BLaER1 treated with 17β-estradiol and CSF1 and Interleukin-3, amounts not matched to agents 10 nM and 100 nM (cell line): ENCODE measurements around the gene GPR31.

Experiments used
- H3K27ac ChIP-seq, 11 experiments: shearing (Covaris generic); formaldehyde crosslinking; 2 replicates each; pipeline ENCODE4 v1.8.1; 2022
- H3K27me3 ChIP-seq, 11 experiments: shearing (Covaris generic); formaldehyde crosslinking; 2 replicates each; pipeline ENCODE4 v1.8.1; 2022
- H3K36me3 ChIP-seq, 11 experiments: shearing (Covaris generic); formaldehyde crosslinking; 2 replicates each; pipeline ENCODE4 v1.8.1; 2022
- H3K4me1 ChIP-seq, 10 experiments: shearing (Covaris generic); formaldehyde crosslinking; 2 replicates each; pipeline ENCODE4 v1.8.1; 2022
- H3K4me2 ChIP-seq, 11 experiments: shearing (Covaris generic); formaldehyde crosslinking; 2 replicates each; pipeline ENCODE4 v1.8.1; 2022
- H3K4me3 ChIP-seq, 10 experiments: shearing (Covaris generic); formaldehyde crosslinking; 2 replicates each; pipeline ENCODE4 v1.8.1; 2022
- H3K9ac ChIP-seq, 11 experiments: shearing (Covaris generic); formaldehyde crosslinking; 2 replicates each; pipeline ENCODE4 v1.8.1; 2022
- H3K9me3 ChIP-seq, 11 experiments: shearing (Covaris generic); formaldehyde crosslinking; replicated peaks in 1 of 11; 2 replicates each; pipeline ENCODE4 v1.8.1; 2022
- H4K20me1 ChIP-seq, 11 experiments: shearing (Covaris generic); formaldehyde crosslinking; 2 replicates each; pipeline ENCODE4 v1.8.1; 2022
- Cebpa-rat ChIP-seq, 11 experiments: shearing (Covaris generic); IDR thresholded peaks; 2 replicates each; pipeline ENCODE4 v1.8.1; 2022

GPR31 gene

DNA sequence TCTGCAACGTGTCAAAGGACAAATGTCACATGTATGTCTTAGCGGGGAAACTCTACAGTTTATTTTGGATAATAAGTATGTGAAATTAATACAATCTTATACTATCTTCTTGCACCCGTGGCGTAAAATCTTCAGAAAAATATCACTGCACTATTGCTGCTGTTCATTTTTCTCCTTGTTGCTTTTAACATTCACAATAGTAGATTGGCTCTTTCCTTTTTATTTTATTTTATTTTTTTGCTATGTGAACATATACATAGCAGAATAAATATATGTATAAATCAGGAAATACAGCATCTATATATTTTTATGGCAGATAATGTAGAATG lies 15.4 kb downstream of the GPR31 start:
- TF ChIP-seq Cebpa-rat (IDR thresholded peaks at IDR 0.05): no peak
- Histone ChIP-seq H3K4me3 (no peak overlapping the region), H3K4me1 (peaks cover 7 to 45% (median 33%) of the 10 kb centered on the region in 10 experiments; a peak in 18 of 20 replicates), H3K9me3 (peaks cover 0 to 11% (median 9%) of the 10 kb centered on the region in 11 experiments; a peak in 16 of 22 replicates), H3K27me3 (peaks cover 16 to 30% (median 25%) of the 10 kb centered on the region in 11 experiments), H4K20me1 (no peaks in the 10 kb centered on the region; a peak in 1 of 22 replicates), H3K9ac (no peak overlapping the region), H3K36me3 (no peaks in the 10 kb centered on the region), H3K4me2 (no peak overlapping the region), H3K27ac (no peak overlapping the region)

DNA sequence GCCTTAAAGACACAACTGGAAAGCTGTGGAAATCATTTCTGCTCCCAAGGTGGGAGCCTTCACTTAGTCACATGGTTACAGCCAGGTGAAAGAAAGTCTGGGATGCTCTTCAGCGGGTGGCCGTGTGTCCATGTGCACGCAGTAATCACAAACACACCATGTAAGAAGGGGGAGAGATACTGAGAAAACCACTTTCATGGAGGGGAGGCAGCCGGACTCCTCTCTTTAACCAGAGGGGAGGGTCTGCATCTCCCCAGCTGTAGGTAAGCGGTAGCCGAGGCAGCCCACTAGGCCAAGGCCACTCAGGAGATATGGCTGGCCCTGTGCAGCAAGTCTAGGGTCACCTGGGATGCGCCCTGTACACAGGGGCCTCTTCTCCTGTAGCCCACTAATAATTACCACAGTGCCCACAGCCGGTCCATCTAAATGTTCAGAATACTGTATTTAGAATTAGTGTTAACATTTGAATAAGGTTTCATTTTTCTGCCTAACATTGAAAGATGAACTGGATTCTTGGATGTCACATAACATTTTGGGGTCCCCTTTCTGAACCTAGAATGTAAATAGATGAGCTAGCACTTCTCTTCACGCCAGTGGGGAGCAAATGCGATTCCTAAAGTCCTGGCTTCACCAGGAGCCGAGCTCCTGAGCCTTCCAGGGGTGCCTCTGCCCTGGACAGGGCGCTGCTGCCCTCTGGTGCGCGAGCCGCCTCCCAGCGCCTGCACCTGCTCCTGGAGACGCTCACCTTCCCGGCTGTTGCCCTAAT lies 15.9 kb downstream of the GPR31 start:
- Histone ChIP-seq H3K9ac (no peak overlapping the region), H4K20me1 (no peaks in the 10 kb centered on the region; a peak in 1 of 22 replicates), H3K27ac (no peak overlapping the region), H3K4me3 (no peak overlapping the region), H3K9me3 (peaks cover 0 to 11% (median 9%) of the 10 kb centered on the region in 11 experiments; a peak in 16 of 22 replicates), H3K36me3 (no peaks in the 10 kb centered on the region), H3K27me3 (peaks cover 12 to 24% (median 20%) of the 10 kb centered on the region in 11 experiments), H3K4me1 (peaks cover 4 to 39% (median 27%) of the 10 kb centered on the region in 10 experiments; a peak in 18 of 20 replicates), H3K4me2 (no peak overlapping the region)
- TF ChIP-seq Cebpa-rat (IDR thresholded peaks at IDR 0.05): no peak

DNA sequence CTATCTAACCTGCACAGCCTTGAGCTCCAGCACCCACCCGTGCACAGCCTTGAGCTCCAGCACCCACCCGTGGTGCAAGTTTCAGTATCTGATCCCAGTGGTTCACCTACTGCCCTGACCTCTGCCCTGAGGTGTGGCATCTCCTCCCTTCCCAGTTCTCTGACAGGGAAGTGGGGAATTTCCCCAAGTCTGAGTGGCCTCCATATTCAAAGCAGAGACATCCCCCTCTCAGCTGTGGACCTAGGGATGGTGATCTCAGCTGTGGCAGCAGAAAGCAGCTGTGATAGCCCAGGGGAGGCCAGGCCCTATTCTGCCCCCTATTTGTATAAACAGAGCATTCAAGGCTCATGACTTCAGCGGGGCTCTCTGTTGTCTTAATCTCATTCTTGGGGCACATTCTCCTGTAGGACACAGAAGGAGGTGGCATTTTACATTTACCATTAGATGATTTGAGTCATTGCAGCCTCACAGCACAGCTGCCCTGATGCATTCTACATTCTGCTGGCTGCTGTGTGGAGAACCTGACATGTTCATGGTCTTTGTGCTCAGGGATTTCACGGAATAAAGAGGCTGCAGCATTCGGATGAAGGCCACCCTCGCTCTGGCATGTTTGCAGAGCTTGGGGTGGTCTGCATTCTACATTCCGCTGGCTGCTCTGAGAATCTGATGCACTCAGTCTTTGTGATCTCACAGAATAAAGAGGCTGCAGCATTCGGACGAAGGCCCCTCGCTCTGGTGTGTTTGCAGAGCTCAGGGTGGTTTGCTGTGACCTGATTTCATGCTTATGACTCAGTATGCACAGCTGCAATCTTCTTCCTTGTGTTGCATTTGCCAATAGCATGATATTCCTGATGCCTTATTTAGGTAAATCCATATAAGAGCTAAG lies 16.9 kb downstream of the GPR31 start:
- Histone ChIP-seq H3K4me3 (no peak overlapping the region), H3K36me3 (no peaks in the 10 kb centered on the region), H3K4me2 (no peak overlapping the region; a peak in 1 of 22 replicates), H3K9me3 (peaks cover 0 to 11% (median 9%) of the 10 kb centered on the region in 11 experiments; a peak in 16 of 22 replicates), H3K4me1 (peaks cover 0 to 29% (median 17%) of the 10 kb centered on the region in 10 experiments; a peak in 14 of 20 replicates), H3K27ac (no peak overlapping the region), H3K27me3 (peaks cover 2 to 14% (median 9%) of the 10 kb centered on the region in 11 experiments; a peak in 20 of 22 replicates), H4K20me1 (no peaks in the 10 kb centered on the region; a peak in 1 of 22 replicates), H3K9ac (no peak overlapping the region)
- TF ChIP-seq Cebpa-rat (IDR thresholded peaks at IDR 0.05): no peak

DNA sequence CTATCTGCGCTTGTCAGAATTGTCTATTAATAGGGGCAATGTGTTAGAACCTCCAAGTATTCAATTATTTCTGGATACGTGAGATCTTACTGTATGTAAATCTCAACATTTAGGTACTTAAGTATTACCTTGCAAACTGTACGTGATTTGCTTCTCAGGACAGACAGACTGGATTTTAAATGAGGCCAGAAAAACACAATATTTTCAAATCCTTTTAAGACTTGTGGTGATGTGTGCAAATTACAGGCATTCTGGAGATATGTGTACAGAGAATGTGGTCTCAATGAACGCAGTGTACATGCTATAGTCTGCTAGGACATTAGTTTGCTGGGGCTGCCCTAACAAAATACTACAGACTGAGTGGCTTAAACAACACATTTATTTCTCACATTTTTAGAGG lies 18.0 kb downstream of the GPR31 start:
- no peak overlapping the region for H3K9ac ChIP-seq
- H3K27ac ChIP-seq: no peak overlapping the region
- H3K4me3 ChIP-seq: no peak overlapping the region
- H3K27me3 ChIP-seq: peaks cover 0 to 3% (median 0%) of the 10 kb centered on the region in 11 experiments; a peak in 5 of 22 replicates
- H3K9me3 ChIP-seq: peaks cover 0 to 7% (median 5%) of the 10 kb centered on the region in 11 experiments; a peak in 16 of 22 replicates
- no peaks in the 10 kb centered on the region; a peak in 1 of 22 replicates for H4K20me1 ChIP-seq
- H3K4me2 ChIP-seq: no peak overlapping the region
- TF ChIP-seq Cebpa-rat (IDR thresholded peaks at IDR 0.05): no peak
- peaks cover 0 to 18% (median 7%) of the 10 kb centered on the region in 10 experiments; a peak in 12 of 20 replicates for H3K4me1 ChIP-seq
- no peaks in the 10 kb centered on the region for H3K36me3 ChIP-seq

DNA sequence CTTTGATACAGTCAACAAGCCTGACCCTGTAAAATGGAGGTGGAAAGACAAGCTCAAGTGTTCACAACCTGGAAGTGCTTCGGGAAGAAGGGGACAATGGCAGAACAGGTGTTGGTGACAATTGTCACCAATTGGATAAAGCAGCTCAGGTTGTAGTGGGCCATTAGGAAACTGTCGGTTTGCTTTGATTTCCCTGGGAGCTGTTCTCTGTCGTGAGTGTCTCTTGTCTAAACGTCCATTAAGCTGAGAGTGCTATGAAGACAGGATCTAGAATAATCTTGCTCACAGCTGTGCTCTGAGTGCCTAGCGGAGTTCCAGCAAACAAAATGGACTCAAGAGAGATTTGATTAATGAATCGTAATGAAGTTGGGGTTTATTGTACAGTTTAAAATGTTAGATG lies 19.9 kb downstream of the GPR31 start:
- peaks cover 0 to 15% (median 0%) of the 10 kb centered on the region in 10 experiments; a peak in 2 of 20 replicates for H3K4me1 ChIP-seq
- H3K4me2 ChIP-seq: no peak overlapping the region
- no peak for TF ChIP-seq Cebpa-rat (IDR thresholded peaks at IDR 0.05)
- H3K27me3 ChIP-seq: no peaks in the 10 kb centered on the region
- no peak overlapping the region for H3K4me3 ChIP-seq
- no peaks in the 10 kb centered on the region for H3K36me3 ChIP-seq
- H3K9ac ChIP-seq: no peak overlapping the region
- no peaks in the 10 kb centered on the region for H4K20me1 ChIP-seq
- H3K9me3 ChIP-seq: no peaks in the 10 kb centered on the region
- H3K27ac ChIP-seq: no peak overlapping the region

DNA sequence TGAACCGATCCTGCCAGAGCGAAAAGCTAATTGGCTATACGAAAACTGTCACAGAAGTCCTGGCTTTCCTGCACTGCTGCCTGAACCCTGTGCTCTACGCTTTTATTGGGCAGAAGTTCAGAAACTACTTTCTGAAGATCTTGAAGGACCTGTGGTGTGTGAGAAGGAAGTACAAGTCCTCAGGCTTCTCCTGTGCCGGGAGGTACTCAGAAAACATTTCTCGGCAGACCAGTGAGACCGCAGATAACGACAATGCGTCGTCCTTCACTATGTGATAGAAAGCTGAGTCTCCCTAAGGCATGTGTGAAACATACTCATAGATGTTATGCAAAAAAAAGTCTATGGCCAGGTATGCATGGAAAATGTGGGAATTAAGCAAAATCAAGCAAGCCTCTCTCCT lies 20.7 kb downstream of the GPR31 start:
- Histone ChIP-seq H3K4me3 (no peak overlapping the region), H3K4me1 (peaks cover 0 to 13% (median 0%) of the 10 kb centered on the region in 10 experiments; a peak in 2 of 20 replicates), H3K9ac (no peak overlapping the region), H3K36me3 (no peaks in the 10 kb centered on the region), H3K27ac (no peak overlapping the region), H3K9me3 (no peaks in the 10 kb centered on the region), H4K20me1 (no peaks in the 10 kb centered on the region), H3K4me2 (no peak overlapping the region), H3K27me3 (no peaks in the 10 kb centered on the region)
- no peak for TF ChIP-seq Cebpa-rat (IDR thresholded peaks at IDR 0.05)

DNA sequence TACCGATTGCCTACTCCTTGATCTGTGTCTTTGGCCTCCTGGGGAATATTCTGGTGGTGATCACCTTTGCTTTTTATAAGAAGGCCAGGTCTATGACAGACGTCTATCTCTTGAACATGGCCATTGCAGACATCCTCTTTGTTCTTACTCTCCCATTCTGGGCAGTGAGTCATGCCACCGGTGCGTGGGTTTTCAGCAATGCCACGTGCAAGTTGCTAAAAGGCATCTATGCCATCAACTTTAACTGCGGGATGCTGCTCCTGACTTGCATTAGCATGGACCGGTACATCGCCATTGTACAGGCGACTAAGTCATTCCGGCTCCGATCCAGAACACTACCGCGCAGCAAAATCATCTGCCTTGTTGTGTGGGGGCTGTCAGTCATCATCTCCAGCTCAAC lies 21.4 kb downstream of the GPR31 start:
- H3K36me3 ChIP-seq: no peaks in the 10 kb centered on the region
- no peaks in the 10 kb centered on the region for H4K20me1 ChIP-seq
- H3K27me3 ChIP-seq: no peaks in the 10 kb centered on the region
- H3K4me1 ChIP-seq: peaks cover 0 to 6% (median 0%) of the 10 kb centered on the region in 10 experiments; a peak in 2 of 20 replicates
- H3K27ac ChIP-seq: no peak overlapping the region
- no peak overlapping the region for H3K4me3 ChIP-seq
- TF ChIP-seq Cebpa-rat (IDR thresholded peaks at IDR 0.05): no peak
- no peak overlapping the region for H3K4me2 ChIP-seq
- no peaks in the 10 kb centered on the region for H3K9me3 ChIP-seq
- no peak overlapping the region for H3K9ac ChIP-seq

DNA sequence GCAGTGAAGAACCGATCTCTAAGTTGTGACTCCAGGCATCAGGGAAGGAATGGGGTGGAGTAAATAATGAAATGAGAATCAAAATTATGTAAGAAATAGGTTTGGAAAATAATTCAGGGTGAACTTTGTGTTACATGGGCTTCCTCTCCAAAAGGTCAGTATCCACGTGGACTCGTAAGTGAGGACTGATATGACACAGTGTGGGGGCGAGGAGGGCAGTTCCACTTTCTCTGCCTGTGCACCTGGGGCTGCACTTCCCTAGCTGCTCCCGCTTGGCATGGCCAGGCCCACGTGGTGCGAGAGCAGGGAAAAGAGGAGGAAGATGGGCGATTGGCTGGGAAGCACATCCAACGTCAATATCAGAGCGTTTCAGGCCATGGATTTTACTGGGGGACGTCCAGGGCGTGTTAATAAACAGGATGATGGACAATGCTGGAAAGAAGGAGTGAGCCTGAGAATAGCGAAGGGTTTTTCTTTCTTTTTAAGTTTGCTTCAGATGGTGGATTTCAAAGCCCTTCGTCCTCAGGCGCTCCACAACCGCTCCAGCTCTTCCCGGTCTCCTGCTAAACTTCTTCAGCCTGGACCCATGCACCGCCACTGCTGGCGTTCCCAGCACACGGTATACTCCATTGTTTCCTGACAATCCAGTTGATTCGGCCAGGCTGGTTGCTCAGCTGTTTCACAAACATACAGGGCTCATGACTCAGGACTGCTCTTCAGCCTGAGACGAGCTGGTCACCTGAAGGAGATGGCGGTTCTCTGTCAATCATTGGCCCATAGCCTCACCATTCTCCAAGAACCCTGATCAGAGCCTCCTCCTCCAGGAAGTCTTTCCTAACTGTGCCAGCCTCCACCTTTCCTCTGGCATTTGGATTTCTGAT lies 23.1 kb downstream of the GPR31 start:
- TF ChIP-seq Cebpa-rat (IDR thresholded peaks at IDR 0.05): no peak
- no peak overlapping the region for H3K4me3 ChIP-seq
- no peak overlapping the region for H3K4me2 ChIP-seq
- peaks cover 0 to 16% (median 11%) of the 10 kb centered on the region in 10 experiments; a peak in 15 of 20 replicates for H3K4me1 ChIP-seq
- no peaks in the 10 kb centered on the region for H3K27me3 ChIP-seq
- H3K27ac ChIP-seq: no peak overlapping the region
- H3K36me3 ChIP-seq: no peaks in the 10 kb centered on the region
- H4K20me1 ChIP-seq: no peaks in the 10 kb centered on the region
- H3K9me3 ChIP-seq: no peaks in the 10 kb centered on the region
- H3K9ac ChIP-seq: no peak overlapping the region
